GM18508 (cell line): ENCODE measurements around the gene OR6N2.

ENCODE experiments used
- ATAC-seq: cut with Tn5 transposase; IDR thresholded peaks from one replicate; pipeline ENCODE4 v1.9.1; 2021; ENCODE audit warnings: moderate number of reproducible peaks; ENCODE audit not compliant: insufficient read depth, unreplicated experiment

Gene OR6N2

DNA sequence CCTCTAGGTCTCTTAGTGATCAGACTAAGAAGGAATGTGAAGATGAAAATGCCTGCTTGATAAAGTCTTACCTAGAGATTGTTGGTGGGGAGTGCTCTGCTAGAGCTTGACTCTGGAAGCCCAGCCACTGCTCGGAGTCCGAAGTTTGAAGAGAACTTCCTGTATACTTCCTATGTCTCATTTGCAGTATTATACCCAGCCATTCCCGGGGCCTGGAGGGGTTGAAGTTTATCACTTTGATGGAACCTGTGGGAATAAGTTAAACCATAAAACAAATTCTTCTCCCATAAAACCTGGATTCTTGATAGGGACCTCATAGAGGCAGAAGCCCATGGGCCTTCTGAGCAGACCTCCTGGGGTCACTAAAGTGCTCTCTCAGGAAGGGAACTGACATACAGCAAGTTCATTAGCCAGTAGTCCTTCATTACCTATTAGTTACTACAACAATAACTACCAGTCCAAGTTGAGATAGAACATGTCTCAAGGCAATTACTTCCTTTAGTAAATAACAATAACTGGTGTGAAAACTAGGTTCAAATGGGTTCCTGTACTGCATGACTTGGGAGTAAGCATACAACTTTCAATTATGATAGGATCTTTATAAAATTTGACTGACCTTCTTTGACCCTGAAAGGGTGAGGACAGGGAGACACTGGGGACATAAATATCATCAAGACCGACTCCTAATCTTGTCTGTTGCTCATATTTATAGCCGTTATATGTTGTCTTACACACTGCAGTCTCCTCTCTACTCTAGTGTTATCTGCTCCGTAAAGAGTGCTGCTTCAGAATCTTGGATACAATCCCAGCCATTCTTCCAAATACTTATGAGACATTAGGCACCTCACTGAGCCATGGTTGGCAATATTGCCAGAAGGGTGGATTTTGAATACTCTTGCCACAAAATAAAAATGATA lies 8.8 kb downstream of the OR6N2 start, which contains the start of gene OR6N1:
TSS of gene OR6N1 (minus strand) at position 246 of the 917 bp plus-strand sequence. CDS start 5,513 bp downstream, outside the sequence.
- no peak for ATAC-seq

DNA sequence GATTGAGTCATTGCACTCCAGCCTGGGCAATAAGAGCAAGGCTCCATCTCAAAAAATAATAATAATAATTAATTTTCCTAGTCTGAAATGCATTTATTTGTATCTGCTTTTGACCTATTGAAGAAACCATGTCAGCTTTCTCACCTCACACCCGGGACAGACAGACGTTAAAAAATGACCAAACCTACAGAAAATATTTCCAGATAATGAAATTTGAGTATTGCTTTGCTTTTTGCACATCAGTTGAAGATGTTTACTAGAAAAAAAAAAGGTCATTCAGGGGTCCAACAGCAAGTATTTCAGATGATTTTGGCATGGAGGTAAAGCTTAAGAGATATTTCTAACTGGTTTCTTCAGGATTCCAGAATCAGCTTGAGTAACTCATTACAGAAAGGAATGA lies 26.6 kb downstream of the OR6N2 start, which contains the start of gene OR6K6:
TSS of gene OR6K6 (plus strand) at position 301 of the 400 bp plus-strand sequence. CDS start 168 bp downstream, outside the sequence.
- no peak for ATAC-seq

DNA sequence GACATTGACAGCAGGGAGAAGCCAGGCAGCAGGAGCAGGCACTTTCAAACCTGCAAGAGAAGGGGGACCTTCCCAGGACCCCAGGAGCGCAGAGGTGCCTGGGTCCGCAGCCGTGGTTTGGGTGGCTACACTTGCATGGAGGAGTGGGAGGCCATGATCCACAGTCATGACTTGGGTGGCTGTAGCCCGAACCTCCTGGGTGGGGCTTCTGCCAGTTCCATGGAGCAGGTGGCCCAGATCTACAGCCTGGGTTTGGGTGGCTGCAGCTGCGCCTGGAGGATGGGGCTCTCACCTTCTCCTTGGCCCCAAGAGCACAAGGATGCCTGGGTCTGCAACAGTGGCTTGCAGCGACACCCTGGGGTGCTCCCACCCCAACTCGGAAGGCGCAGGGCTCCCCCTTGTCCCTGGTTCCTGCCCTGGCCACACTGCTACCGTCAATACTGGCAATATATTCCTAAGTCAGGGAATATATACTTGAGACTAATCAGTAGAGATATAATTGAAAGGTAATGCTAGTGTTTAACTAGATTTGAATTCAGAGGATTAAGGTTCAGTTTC lies 28.8 kb downstream of the OR6N2 start:
- no peak for ATAC-seq

DNA sequence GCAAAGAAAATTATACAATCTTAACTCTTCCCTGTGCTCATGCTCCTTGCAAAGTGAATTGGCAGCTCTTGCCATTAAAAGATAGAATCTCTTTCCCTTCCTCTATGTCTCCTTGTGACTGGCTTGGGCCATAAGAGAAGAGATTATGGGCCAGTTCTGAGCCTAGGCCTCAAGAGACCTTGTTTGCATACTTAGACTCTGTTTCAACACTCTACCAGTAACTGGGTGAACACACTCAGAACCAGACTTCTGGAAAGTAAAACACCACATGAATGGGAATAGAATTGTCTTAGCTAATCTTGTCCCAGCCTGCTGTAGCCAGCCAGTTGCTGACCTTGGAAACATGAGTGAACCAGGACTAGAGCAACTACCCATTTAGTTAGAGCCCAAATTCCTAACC lies 45.2 kb downstream of the OR6N2 start:
- no peak for ATAC-seq

DNA sequence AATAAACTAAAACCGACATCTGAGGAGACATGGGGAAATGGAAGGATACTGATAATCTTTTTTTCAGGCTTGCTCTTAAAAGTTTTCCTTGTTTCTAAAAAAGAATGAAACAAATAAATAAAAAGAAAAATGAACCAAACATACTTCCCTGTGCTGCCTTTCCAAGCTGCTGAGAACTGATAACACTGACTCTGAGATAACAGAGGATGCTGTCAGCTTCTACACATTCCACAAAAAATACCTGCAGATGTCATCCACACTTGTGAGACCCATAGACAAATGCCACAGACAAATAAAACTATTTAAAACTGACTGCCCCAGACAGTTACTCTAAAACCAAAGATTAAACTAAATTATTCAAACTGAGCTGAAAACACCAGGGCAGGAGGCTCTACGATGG lies 48.5 kb downstream of the OR6N2 start:
- ATAC-seq: no peak

DNA sequence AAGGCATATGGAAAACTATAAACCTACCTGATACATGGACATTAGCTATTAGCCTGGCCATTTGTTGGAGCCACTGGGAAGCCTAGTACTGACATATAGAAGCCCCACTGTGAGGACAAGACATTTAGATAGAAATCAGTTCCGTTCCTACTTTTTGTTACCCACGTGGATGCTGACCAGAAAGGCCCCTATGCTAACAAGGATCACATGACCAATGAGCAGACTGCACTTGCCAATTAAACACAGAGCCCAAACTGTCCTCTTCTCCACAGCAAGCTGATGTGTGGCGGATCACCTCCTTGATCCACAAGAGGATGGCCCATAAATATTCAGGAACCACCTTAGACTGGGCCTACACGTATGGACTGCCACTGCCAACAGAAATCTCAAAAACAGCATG lies 49.3 kb downstream of the OR6N2 start:
- ATAC-seq: no peak

DNA sequence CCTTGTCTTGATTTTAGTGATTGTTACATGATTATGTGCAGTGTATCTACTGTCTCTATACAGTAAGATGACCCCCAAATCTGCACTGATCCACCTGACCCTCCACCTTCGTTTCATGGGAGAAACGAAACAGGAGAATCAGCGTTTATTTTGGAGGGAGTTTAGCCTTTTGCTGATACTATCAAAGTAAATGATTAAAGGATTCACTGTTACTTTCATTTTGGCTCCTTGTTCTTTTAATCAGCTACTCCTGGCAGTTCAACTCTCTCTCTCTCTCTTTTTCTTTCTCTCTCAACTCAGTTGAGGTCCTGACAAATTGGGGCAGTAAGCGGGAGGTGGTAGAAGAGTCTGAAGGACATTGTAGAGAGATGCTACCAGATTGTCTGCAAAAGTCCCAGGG lies 50.6 kb downstream of the OR6N2 start:
- no peak for ATAC-seq

DNA sequence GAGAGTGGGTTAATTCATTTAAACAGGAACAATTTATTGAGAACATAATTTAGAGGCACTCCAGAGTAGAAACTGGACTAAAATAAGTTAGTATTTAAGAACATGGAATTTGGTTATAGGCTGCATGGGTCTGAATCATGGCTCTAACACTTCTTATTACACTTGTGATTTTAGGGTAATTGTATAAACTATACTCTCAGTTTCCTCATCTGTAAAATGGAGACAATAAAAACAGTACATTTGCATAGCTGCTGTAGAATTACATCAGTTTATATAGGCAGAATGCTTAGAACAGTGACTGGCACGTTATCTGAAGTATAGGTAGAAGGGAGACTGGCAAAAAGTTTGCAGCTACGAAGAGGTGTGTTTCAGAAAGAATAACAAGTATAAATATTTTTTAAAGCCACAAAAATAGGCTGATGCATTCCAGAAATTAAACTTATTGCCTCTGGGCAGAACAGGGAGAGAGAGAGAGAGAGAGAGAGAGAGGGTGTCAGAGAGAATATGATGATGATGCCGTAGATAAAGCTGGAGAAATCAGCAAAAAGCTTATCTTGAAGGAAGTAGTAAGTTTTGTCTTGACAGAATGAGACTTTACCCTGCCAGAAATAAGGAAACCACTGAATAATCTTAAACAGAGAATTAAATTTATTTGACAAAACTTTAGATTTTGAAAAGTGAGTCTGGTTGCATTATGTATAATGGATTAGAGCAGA lies 52.3 kb downstream of the OR6N2 start:
- ATAC-seq: no peak

DNA sequence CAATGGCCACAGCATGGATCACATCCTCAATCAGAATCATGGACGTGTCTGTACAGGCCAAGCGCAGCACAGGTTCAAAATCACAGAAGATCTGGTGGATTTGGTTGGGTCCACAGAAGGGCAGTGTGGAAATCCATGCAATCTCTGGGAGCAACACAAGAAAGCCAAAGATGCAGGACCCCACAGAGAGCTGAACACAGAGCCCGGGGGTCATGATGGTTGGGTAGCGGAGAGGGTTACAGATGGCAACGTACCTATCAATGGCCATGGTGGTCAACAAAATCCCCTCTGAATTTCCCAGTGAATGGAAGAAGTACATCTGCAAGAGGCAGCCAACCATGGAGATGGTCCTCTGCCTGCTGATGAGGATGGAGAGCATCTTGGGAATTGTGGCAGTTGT lies 56.6 kb downstream of the OR6N2 start:
- ATAC-seq: no peak
